HepG2 (cell line): ENCODE results near the gene ABCB9. TPM values are rescaled to one million over a fixed set of nuclear protein-coding genes. Genes with fewer than 3 reads are reported as not detected.

ENCODE experiments used
- CEBPB ChIP-seq: IDR thresholded peaks from 2 replicates; pipeline ENCODE4 v1.6.1; 2011; ENCODE audit warnings: low read depth, low read length, improper control_type of control experiment, borderline replicate concordance
- CSRNP2 ChIP-seq: sonication (generic); formaldehyde crosslinking; conservative IDR thresholded peaks from 2 replicates; pipeline ENCODE4 v1.8.0; 2022; ENCODE audit warnings: low read depth, missing genetic modification reagents
- ESRRA ChIP-seq: sonication (generic); formaldehyde crosslinking; IDR thresholded peaks from 2 replicates; pipeline ENCODE4 v1.5.1; 2020; ENCODE audit warnings: mild to moderate bottlenecking, low read depth, missing genetic modification reagents
- FOSL2 ChIP-seq: sonication (generic); formaldehyde crosslinking; IDR thresholded peaks from 2 replicates; pipeline ENCODE4 v1.4.0; 2020; ENCODE audit warnings: missing genetic modification reagents
- GATAD2A ChIP-seq: IDR thresholded peaks from 2 replicates; pipeline ENCODE4 v1.6.1; 2016
- HHEX ChIP-seq: IDR thresholded peaks from 2 replicates; pipeline ENCODE4 v1.6.1; 2016; ENCODE audit warnings: control low read depth
- MXI1 ChIP-seq: IDR thresholded peaks from 3 replicates; pipeline ENCODE4 v1.6.1; 2012; ENCODE audit warnings: low read depth, low read length, inconsistent platforms, borderline replicate concordance
- PBX3 ChIP-seq: sonication (generic); formaldehyde crosslinking; IDR thresholded peaks from 2 replicates; pipeline ENCODE4 v1.8.1; 2023; ENCODE audit warnings: missing genetic modification reagents, inconsistent platforms, borderline replicate concordance
- POGK ChIP-seq: sonication (generic); formaldehyde crosslinking; conservative IDR thresholded peaks from 2 replicates; pipeline ENCODE4 v1.8.0; 2022; ENCODE audit warnings: mild to moderate bottlenecking, moderate library complexity, missing genetic modification reagents
- SMAD1 ChIP-seq: sonication (generic); formaldehyde crosslinking; IDR thresholded peaks from 2 replicates; pipeline ENCODE4 v1.4.0; 2020; ENCODE audit warnings: missing genetic modification reagents, low read depth, mild to moderate bottlenecking, borderline replicate concordance
- SMARCC2 ChIP-seq: fragments of 450-650 bp; IDR thresholded peaks from 2 replicates; pipeline ENCODE4 v1.6.1; 2017; ENCODE audit warnings: antibody characterized with exemption, mild to moderate bottlenecking
- TCF7 ChIP-seq: sonication (generic); IDR thresholded peaks from 2 replicates; pipeline ENCODE4 v1.6.1; 2016; ENCODE audit warnings: antibody characterized with exemption, low read depth
- TSC22D2 ChIP-seq: sonication (generic); formaldehyde crosslinking; IDR thresholded peaks from 2 replicates; pipeline ENCODE4 v1.5.1; 2020; ENCODE audit warnings: missing genetic modification reagents, mild to moderate bottlenecking, borderline replicate concordance
- XRCC5 ChIP-seq: fragments of 200-400 bp; formaldehyde crosslinking; optimal IDR thresholded peaks from 2 replicates; pipeline ENCODE3; 2017; ENCODE audit warnings: mild to moderate bottlenecking, low read length
- ZBTB38 ChIP-seq: sonication (generic); formaldehyde crosslinking; IDR thresholded peaks from 2 replicates; pipeline ENCODE4 v1.5.1; 2020; ENCODE audit warnings: mild to moderate bottlenecking, missing genetic modification reagents
- ZBTB7A ChIP-seq: sonication (generic); formaldehyde crosslinking; IDR thresholded peaks from 2 replicates; pipeline ENCODE4 v1.8.0; 2022; ENCODE audit warnings: mild to moderate bottlenecking, missing genetic modification reagents
- ZFX ChIP-seq: sonication (generic); formaldehyde crosslinking; IDR thresholded peaks from 2 replicates; pipeline ENCODE4 v1.4.0; 2020; ENCODE audit warnings: mild to moderate bottlenecking, low read depth, missing genetic modification reagents, moderate library complexity
- ZNF20 ChIP-seq: sonication (generic); formaldehyde crosslinking; IDR thresholded peaks from 2 replicates; pipeline ENCODE4 v1.4.0; 2020; ENCODE audit warnings: mild to moderate bottlenecking, moderate library complexity, missing genetic modification reagents
- ZNF333 ChIP-seq: sonication (generic); formaldehyde crosslinking; IDR thresholded peaks from 2 replicates; pipeline ENCODE4 v1.4.0; 2020; ENCODE audit warnings: mild to moderate bottlenecking, missing genetic modification reagents, borderline replicate concordance
- ZNF672 ChIP-seq: sonication (generic); formaldehyde crosslinking; IDR thresholded peaks from 2 replicates; pipeline ENCODE4 v1.8.1; 2022; ENCODE audit warnings: missing genetic modification reagents
- polyA plus RNA-seq, 8 experiments: library from polyadenylated mRNA; depleted of rRNA in 3 of 8; stranded (reverse) in 7 of 8; unstranded in 1 of 8; fragments of >200 nt; fragmentation: Illumina TruSeq in 4 of 8; extraction: Trizol in 4 of 8; gene quantifications; 2 replicates each; pipeline versions ENCODE4 v1.2.1 to v1.2.3, GENCODE V29; 2011 to 2016; ENCODE audit warnings: low read depth in 4 of 8, missing spikeins in 1 of 8, mixed read lengths in 1 of 8; ENCODE audit not compliant: insufficient read depth in 1 of 8
- total RNA-seq, 5 experiments: library from RNA; depleted of rRNA; stranded (reverse); fragments of >200 nt; fragmentation: Illumina TruSeq; extraction: Trizol; gene quantifications; 2 replicates each; pipeline ENCODE4 v1.2.3, GENCODE V29; 2016; ENCODE audit warnings: low read depth in 1 of 5
- TF ChIP-seq, protein P1 (sequence below): sonication (generic); formaldehyde crosslinking; IDR thresholded peaks from 2 replicates; pipeline ENCODE4 v1.9.0; 2022; ENCODE audit warnings: missing genetic modification reagents, mild to moderate bottlenecking, borderline replicate concordance
- TF ChIP-seq, protein P2 (sequence below): sonication (generic); formaldehyde crosslinking; IDR thresholded peaks from 2 replicates; pipeline ENCODE4 v1.4.0; 2020; ENCODE audit warnings: mild to moderate bottlenecking, missing genetic modification reagents

The ABCB9 gene
- total and polyA plus RNA-seq, 2 of the 13 experiments (the other 11 are each of a cell fraction or from before 2014, with no cell fraction given), result 5.1 to 6.0 TPM

GRCh38 chr12:122946690-122947341 is 19.4 kb downstream of the ABCB9 start (continued):
- TF ChIP-seq GATAD2A (peak; percentile 15; the same call in 1 of the 2 replicates), ZBTB38 (0 out of 2 replicates have a peak, but pooled peaks have one; percentile 32), TSC22D2 (CRISPR knock-in tag) (no peak), CSRNP2 (no peak), MXI1 (peak; percentile 73; the same call in 1 of the 3 replicates), ZNF672 (CRISPR knock-in tag) (no peak), ZNF333 (no peak), POGK (CRISPR knock-in tag) (no peak), SMARCC2 (no peak), PBX3 (CRISPR knock-in tag) (no peak), SMAD1 (no peak), HHEX (CRISPR knock-in tag) (no peak), ZBTB7A (CRISPR knock-in tag) (no peak), ESRRA (CRISPR knock-in tag) (no peak), FOSL2 (peak; percentile 96), XRCC5 (peak; percentile 50), ZFX (CRISPR knock-in tag) (no peak), TCF7 (no peak), ZNF20 (CRISPR knock-in tag) (no peak), CEBPB (peak; percentile 15; the same call in 1 of the 2 replicates)
- TF ChIP-seq, protein P1, sequence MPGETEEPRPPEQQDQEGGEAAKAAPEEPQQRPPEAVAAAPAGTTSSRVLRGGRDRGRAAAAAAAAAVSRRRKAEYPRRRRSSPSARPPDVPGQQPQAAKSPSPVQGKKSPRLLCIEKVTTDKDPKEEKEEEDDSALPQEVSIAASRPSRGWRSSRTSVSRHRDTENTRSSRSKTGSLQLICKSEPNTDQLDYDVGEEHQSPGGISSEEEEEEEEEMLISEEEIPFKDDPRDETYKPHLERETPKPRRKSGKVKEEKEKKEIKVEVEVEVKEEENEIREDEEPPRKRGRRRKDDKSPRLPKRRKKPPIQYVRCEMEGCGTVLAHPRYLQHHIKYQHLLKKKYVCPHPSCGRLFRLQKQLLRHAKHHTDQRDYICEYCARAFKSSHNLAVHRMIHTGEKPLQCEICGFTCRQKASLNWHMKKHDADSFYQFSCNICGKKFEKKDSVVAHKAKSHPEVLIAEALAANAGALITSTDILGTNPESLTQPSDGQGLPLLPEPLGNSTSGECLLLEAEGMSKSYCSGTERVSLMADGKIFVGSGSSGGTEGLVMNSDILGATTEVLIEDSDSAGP (CRISPR knock-in tag), result 0 out of 2 replicates have a peak, but pooled peaks have one; percentile 17
- TF ChIP-seq, protein P2, sequence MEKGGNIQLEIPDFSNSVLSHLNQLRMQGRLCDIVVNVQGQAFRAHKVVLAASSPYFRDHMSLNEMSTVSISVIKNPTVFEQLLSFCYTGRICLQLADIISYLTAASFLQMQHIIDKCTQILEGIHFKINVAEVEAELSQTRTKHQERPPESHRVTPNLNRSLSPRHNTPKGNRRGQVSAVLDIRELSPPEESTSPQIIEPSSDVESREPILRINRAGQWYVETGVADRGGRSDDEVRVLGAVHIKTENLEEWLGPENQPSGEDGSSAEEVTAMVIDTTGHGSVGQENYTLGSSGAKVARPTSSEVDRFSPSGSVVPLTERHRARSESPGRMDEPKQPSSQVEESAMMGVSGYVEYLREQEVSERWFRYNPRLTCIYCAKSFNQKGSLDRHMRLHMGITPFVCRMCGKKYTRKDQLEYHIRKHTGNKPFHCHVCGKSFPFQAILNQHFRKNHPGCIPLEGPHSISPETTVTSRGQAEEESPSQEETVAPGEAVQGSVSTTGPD, result no peak
